Ascending aorta (tissue), 2 donors: ENCODE measurements around the gene TMEM128. TPM values are rescaled to one million over a fixed set of nuclear protein-coding genes. Genes with fewer than 3 reads are reported as not detected.
"Not testable (repeated sequence)": the region's sequence is repeated elsewhere in the genome, so short reads cannot be mapped to it uniquely, and the experiment has no call there.

Experiments
- DNase-seq, 2 donors: peaks; one replicate each; pipeline ENCODE4 v3.0.0-alpha.2; 2019; ENCODE audit warnings: low spot score in 2 of 2
- H3K27ac ChIP-seq, 2 donors: fragments of 200-600 bp; sonication (generic); one replicate each; pipeline ENCODE4 v1.5.1; 2016 to 2017; ENCODE audit warnings: mild to moderate bottlenecking in 1 of 2
- H3K27me3 ChIP-seq: fragments of 200-600 bp; sonication (generic); one replicate; pipeline ENCODE4 v1.5.1; 2017
- H3K36me3 ChIP-seq, 2 donors: fragments of 200-600 bp; sonication (generic); one replicate each; pipeline ENCODE4 v1.5.1; 2016
- H3K4me1 ChIP-seq, 2 donors: fragments of 200-600 bp; sonication (generic); one replicate each; pipeline ENCODE4 v1.5.1; 2016 to 2017; ENCODE audit warnings: mild to moderate bottlenecking in 1 of 2
- H3K4me3 ChIP-seq, 2 donors: fragments of 200-600 bp; sonication (generic); one replicate each; pipeline ENCODE4 v1.5.1; 2016 to 2017; ENCODE audit warnings: mild to moderate bottlenecking in 1 of 2
- H3K9me3 ChIP-seq, 2 donors: fragments of 200-600 bp; sonication (generic); one replicate each; pipeline ENCODE4 v1.5.1; 2016
- CTCF ChIP-seq, 3 experiments: fragments of 200-600 bp in 2 of 3; fragments of 450-650 bp in 1 of 3; sonication (generic) in 2 of 3; IDR thresholded peaks; one replicate each; pipeline ENCODE4 v1.5.1; 2016 to 2019; ENCODE audit warnings: antibody characterized with exemption in 3 of 3, mild to moderate bottlenecking in 1 of 3, moderate library complexity in 1 of 3
- intact Hi-C: fragments of 100-400 bp; cut with DNase I; formaldehyde crosslinking; loops from one replicate; pipeline ENCODE4 v1.15.1; 2023
- total RNA-seq: library from RNA; depleted of rRNA; stranded (reverse); fragments of >200 nt; gene quantifications from one replicate; pipeline ENCODE4 v1.1.0, GENCODE V29; 2016

Gene TMEM128
- total RNA-seq, 1 donor from 2014 or later: 0.64 TPM

GRCh38 chr4:4217113-4217512 is 30.9 kb downstream of the TMEM128 start:
- Histone ChIP-seq H3K27me3 (no peaks in the 10 kb centered on the region), H3K4me1 (no peaks in the 10 kb centered on the region), H3K4me3 (no peak overlapping the region), H3K36me3 (no peaks in the 10 kb centered on the region), H3K9me3 (no peaks in the 10 kb centered on the region), H3K27ac (no peak overlapping the region)
- no peak for TF ChIP-seq CTCF (IDR thresholded peaks at IDR 0.05)
- intact Hi-C loops: no loop called here
- DNase-seq: no peak

- TF ChIP-seq CTCF (IDR thresholded peaks at IDR 0.05): no peak
- Histone ChIP-seq H3K4me3 (no peak overlapping the region), H3K4me1 (no peaks in the 10 kb centered on the region), H3K9me3 (no peaks in the 10 kb centered on the region), H3K27ac (no peak overlapping the region), H3K27me3 (no peaks in the 10 kb centered on the region), H3K36me3 (no peaks in the 10 kb centered on the region)
- DNase-seq: no peak
- intact Hi-C loops: no loop called here
These were observed 31.4 kb downstream of the TMEM128 start for GRCh38 chr4:4216648-4217047.

DNA sequence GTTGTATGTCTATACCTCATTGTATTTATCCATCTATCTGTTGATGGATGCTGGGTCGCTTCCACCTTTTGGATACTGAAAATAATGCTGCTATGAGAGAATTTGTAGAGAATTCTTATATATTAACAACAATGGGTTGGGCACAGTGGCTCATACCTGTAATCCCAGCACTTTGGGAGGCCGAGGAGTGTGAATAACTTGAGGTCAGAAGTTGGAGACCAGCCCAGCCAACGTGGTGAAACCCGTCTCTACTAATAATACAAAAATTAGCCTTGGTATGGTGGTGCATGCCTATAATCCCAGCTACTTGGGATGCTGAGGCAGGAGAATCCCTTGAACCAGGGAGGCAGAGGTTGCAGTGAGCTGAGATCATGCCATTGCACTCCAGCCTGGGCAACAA is 34.3 kb downstream of the TMEM128 start:
- H3K4me1 ChIP-seq, DNase-seq, intact Hi-C loops: not testable (repeated sequence)

GRCh38 chr4:4206204-4206603 is 41.8 kb downstream of the TMEM128 start:
- Histone ChIP-seq H3K27ac (no peak overlapping the region), H3K4me3 (no peak overlapping the region), H3K4me1 (no peaks in the 10 kb centered on the region), H3K9me3 (no peaks in the 10 kb centered on the region), H3K27me3 (no peaks in the 10 kb centered on the region), H3K36me3 (no peaks in the 10 kb centered on the region)
- no peak for DNase-seq
- TF ChIP-seq CTCF (IDR thresholded peaks at IDR 0.05): no peak
- intact Hi-C loops: no loop called here

More for the DNA sequence above, 34.3 kb downstream of the TMEM128 start:
- not testable (repeated sequence) for H3K36me3 ChIP-seq, H3K9me3 ChIP-seq, H3K4me3 ChIP-seq, H3K27ac ChIP-seq, H3K27me3 ChIP-seq

DNA sequence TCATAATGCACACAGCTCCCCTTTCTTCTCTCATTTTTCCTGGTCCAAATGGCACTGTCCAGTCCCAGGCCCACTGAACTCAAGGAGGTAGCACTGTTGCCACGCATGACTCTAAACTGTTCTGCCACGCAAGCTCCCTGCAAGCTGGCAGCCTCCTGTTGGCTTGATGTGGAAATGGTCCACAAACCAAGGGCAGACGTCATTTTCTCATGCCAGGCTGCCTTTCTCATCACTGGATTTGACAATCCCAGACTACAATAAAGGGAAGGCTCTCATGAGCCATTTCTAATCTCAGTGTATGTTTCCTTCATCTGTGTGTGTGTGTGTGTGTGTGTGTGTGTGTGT is 43.6 kb downstream of the TMEM128 start:
- Histone ChIP-seq H3K27me3 (no peaks in the 10 kb centered on the region), H3K36me3 (no peaks in the 10 kb centered on the region), H3K4me1 (no peaks in the 10 kb centered on the region), H3K4me3 (no peak overlapping the region), H3K27ac (no peak overlapping the region), H3K9me3 (no peaks in the 10 kb centered on the region)
- DNase-seq: no peak
- intact Hi-C loops: no loop called here
- no peak for TF ChIP-seq CTCF (IDR thresholded peaks at IDR 0.05)

- intact Hi-C loops: no loop called here
These were observed 44.2 kb downstream of the TMEM128 start for GRCh38 chr4:4203688-4204400.

More at GRCh38 chr4:4203688-4204400, 44.2 kb downstream of the TMEM128 start:
- Histone ChIP-seq H3K4me1 (no peaks in the 10 kb centered on the region), H3K36me3 (no peaks in the 10 kb centered on the region), H3K9me3 (no peaks in the 10 kb centered on the region), H3K27ac (no peak overlapping the region), H3K27me3 (no peaks in the 10 kb centered on the region), H3K4me3 (no peak overlapping the region)
- no peak for TF ChIP-seq CTCF (IDR thresholded peaks at IDR 0.05)
- DNase-seq: no peak
